ENCODE results near the gene HIVEP2. TPM values are rescaled to one million over a fixed set of nuclear protein-coding genes. Genes with fewer than 3 reads are reported as not detected.

The HIVEP2 gene
- polyA plus RNA-seq, 3 donors = 0.16 to 1.4 (median 0.64) TPM

- no peak overlapping the region for H3K27ac Mint-ChIP-seq
- no peak overlapping the region for H2AFZ ChIP-seq (ENCODE audit: insufficient read depth, low read depth, low read length, poor library complexity, severe bottlenecking)
- H3K36me3 ChIP-seq (replicated peaks in 1 of 2; ENCODE audit: control insufficient read depth in 1 of 2, insufficient read depth in 2 of 2, low read length in 2 of 2) = no peaks in the 10 kb centered on the region
- DNase-seq = no peak
- no peaks in the 10 kb centered on the region for H3K79me2 ChIP-seq (ENCODE audit: insufficient read depth, low read length)
- H3K4me2 ChIP-seq (replicated peaks; ENCODE audit: extremely low read depth, low read length, poor library complexity, severe bottlenecking) = no peak overlapping the region
- WGBS (ENCODE audit: insufficient coverage) = no CpG with 5 or more reads among the region's 1 CpG
- no peaks in the 10 kb centered on the region for H4K20me1 ChIP-seq (ENCODE audit: insufficient read depth, low read length)
- peaks cover 30% of the 10 kb centered on the region for H3K4me1 Mint-ChIP-seq
- no peak overlapping the region for H3K4me3 Mint-ChIP-seq
- no peaks in the 10 kb centered on the region for H3K9me3 Mint-ChIP-seq
- H3K27ac ChIP-seq (ENCODE audit: low read depth in 1 of 2, low read length in 2 of 2) = no peak overlapping the region
- peaks cover 22 to 27% of the 10 kb centered on the region in 2 donors for H3K4me1 ChIP-seq (ENCODE audit: control insufficient read depth in 1 of 2, insufficient read depth in 2 of 2, low read length in 2 of 2)
- TF ChIP-seq, protein P1, sequence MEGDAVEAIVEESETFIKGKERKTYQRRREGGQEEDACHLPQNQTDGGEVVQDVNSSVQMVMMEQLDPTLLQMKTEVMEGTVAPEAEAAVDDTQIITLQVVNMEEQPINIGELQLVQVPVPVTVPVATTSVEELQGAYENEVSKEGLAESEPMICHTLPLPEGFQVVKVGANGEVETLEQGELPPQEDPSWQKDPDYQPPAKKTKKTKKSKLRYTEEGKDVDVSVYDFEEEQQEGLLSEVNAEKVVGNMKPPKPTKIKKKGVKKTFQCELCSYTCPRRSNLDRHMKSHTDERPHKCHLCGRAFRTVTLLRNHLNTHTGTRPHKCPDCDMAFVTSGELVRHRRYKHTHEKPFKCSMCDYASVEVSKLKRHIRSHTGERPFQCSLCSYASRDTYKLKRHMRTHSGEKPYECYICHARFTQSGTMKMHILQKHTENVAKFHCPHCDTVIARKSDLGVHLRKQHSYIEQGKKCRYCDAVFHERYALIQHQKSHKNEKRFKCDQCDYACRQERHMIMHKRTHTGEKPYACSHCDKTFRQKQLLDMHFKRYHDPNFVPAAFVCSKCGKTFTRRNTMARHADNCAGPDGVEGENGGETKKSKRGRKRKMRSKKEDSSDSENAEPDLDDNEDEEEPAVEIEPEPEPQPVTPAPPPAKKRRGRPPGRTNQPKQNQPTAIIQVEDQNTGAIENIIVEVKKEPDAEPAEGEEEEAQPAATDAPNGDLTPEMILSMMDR (IDR thresholded peaks at IDR 0.05) = no peak
- no peak overlapping the region for H3K4me3 ChIP-seq (replicated peaks in 1 of 3; ENCODE audit: low read depth in 2 of 3, low read length in 3 of 3)
- no peaks in the 10 kb centered on the region for H3K9me3 ChIP-seq (replicated peaks in 1 of 2; ENCODE audit: control insufficient read depth in 1 of 2, insufficient read depth in 1 of 2, low read length in 2 of 2)
- intact Hi-C loops (cut with micrococcal nuclease) = loop anchor here in 1 of 2 donors (10.0 kb wide), 2 partner anchors 132 to 212 kb away; no protein-coding TSS in a partner anchor
- H3K27me3 ChIP-seq (ENCODE audit: control insufficient read depth in 2 of 2, insufficient read depth in 2 of 2, low read length in 2 of 2) = no peaks in the 10 kb centered on the region
- H3K36me3 Mint-ChIP-seq = peaks cover 0 to 5% of the 10 kb centered on the region in 2 donors
- H3K9ac ChIP-seq (ENCODE audit: insufficient read depth, low read length, poor library complexity, severe bottlenecking) = no peak overlapping the region
- H3K27me3 Mint-ChIP-seq (ENCODE audit: low read depth in 3 of 3) = peaks cover 0 to 1% (median 0%) of the 10 kb centered on the region in 3 donors
Measured at GRCh38 chr6:142916881-142917280, 28.1 kb downstream of the HIVEP2 start.

DNA sequence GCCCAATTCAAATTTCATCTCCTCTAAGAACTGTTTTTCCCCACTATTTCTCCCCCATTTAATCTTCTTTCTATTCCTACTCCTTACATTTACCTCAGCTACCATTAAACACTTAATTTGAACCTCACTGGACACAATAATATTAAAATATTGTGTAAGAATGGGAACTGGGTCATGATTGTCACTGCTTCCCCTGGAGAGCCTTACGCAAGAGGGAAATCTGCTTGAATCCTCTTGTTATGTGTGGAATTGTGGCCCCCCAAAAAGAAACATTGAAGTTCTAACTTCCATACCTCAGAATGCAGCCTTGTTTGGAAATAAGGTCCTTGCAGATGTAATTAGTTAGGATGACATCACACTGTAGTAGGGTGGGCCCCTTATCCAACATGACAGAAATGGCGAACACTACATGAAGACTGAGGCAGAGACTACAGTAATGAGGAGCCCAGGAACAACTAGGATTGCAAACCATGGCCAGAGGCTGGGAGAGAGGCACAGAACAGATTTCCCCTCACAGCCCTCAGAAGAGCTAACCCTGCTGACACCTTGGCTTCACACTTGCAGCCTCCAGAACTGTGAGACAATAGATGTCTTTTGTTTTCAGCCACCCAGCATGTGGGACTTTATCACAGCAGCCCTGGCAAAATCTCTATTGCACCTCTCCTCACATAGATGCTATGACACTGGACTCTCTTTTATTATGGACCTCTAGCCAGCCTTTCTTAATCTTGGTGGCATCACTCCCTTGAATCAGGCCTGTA lies 29.9 kb downstream of the HIVEP2 start:
- H3K36me3 ChIP-seq (replicated peaks in 1 of 2; ENCODE audit: control insufficient read depth in 1 of 2, insufficient read depth in 2 of 2, low read length in 2 of 2) = no peaks in the 10 kb centered on the region
- Mint-ChIP-seq H3K4me3 (no peak overlapping the region), H3K9me3 (no peaks in the 10 kb centered on the region), H3K27ac (peak overlapping the region in 5 of 7 donors; percentile 6 to 67 (median 40)), H3K4me1 (peaks cover 30% of the 10 kb centered on the region), H3K27me3 (ENCODE audit: low read depth in 3 of 3) (peaks cover 0 to 1% (median 0%) of the 10 kb centered on the region in 3 donors), H3K36me3 (peaks cover 0 to 5% of the 10 kb centered on the region in 2 donors)
- intact Hi-C loops (cut with micrococcal nuclease) = loop anchor here (5.0 to 10.0 kb wide), 3 partner anchors 32 to 210 kb away; partner anchors contain the start of gene HIVEP2 (in 2 of the 2)
- TF ChIP-seq, protein P1 (IDR thresholded peaks at IDR 0.05) = no peak
- peaks cover 22 to 27% of the 10 kb centered on the region in 2 donors for H3K4me1 ChIP-seq (ENCODE audit: control insufficient read depth in 1 of 2, insufficient read depth in 2 of 2, low read length in 2 of 2)
- no peak overlapping the region for H3K4me3 ChIP-seq (replicated peaks in 1 of 3; ENCODE audit: low read depth in 2 of 3, low read length in 3 of 3)
- H4K20me1 ChIP-seq (ENCODE audit: insufficient read depth, low read length) = no peaks in the 10 kb centered on the region
- no peaks in the 10 kb centered on the region for H3K27me3 ChIP-seq (ENCODE audit: control insufficient read depth in 2 of 2, insufficient read depth in 2 of 2, low read length in 2 of 2)
- no peaks in the 10 kb centered on the region for H3K79me2 ChIP-seq (ENCODE audit: insufficient read depth, low read length)
- DNase-seq = peak in 2 of 3 donors; percentile 17 to 61
- H3K4me2 ChIP-seq (replicated peaks; ENCODE audit: extremely low read depth, low read length, poor library complexity, severe bottlenecking) = no peak overlapping the region
- 100% methylated on average over 1 of the region's 2 CpGs for WGBS (ENCODE audit: insufficient coverage)
- no peak overlapping the region for H3K9ac ChIP-seq (ENCODE audit: insufficient read depth, low read length, poor library complexity, severe bottlenecking)
- H3K27ac ChIP-seq (ENCODE audit: low read depth in 1 of 2, low read length in 2 of 2) = no peak overlapping the region
- no peaks in the 10 kb centered on the region for H3K9me3 ChIP-seq (replicated peaks in 1 of 2; ENCODE audit: control insufficient read depth in 1 of 2, insufficient read depth in 1 of 2, low read length in 2 of 2)
- no peak overlapping the region for H2AFZ ChIP-seq (ENCODE audit: insufficient read depth, low read depth, low read length, poor library complexity, severe bottlenecking)
